GM12891 (cell line): Measurements from ENCODE around the gene QRFPR.

Source experiments
- DNase-seq: peaks from one replicate; pipeline ENCODE4 v3.0.0; 2011; ENCODE audit warnings: low spot score; ENCODE audit not compliant: insufficient read length
- FAIRE-seq: peaks from 2 replicates; lab custom pipeline; 2011; peaks lifted over from hg19 to GRCh38; lab: Jason Lieb, UNC
- PAX5 ChIP-seq: IDR thresholded peaks from 2 replicates; pipeline ENCODE4 v1.6.1; 2011; ENCODE audit warnings: low read length, moderate library complexity, mild to moderate bottlenecking; ENCODE audit not compliant: insufficient read depth, severe bottlenecking
- POLR2A ChIP-seq: IDR thresholded peaks from 2 replicates; pipeline ENCODE4 v1.6.1; 2011; ENCODE audit warnings: low read depth, low read length, control low read depth
- POLR2AphosphoS5 ChIP-seq: IDR thresholded peaks from 2 replicates; pipeline ENCODE4 v1.6.1; 2011; ENCODE audit warnings: low read depth, low read length, control low read depth
- POU2F2 ChIP-seq: IDR thresholded peaks from 2 replicates; pipeline ENCODE4 v1.6.1; 2011; ENCODE audit warnings: low read depth, mild to moderate bottlenecking, control low read depth, low read length, moderate library complexity
- SPI1 ChIP-seq: IDR thresholded peaks from 2 replicates; pipeline ENCODE4 v1.6.1; 2011; ENCODE audit warnings: low read depth, low read length, control low read depth
- TAF1 ChIP-seq: IDR thresholded peaks from 2 replicates; pipeline ENCODE4 v1.6.1; 2011; ENCODE audit warnings: low read depth, low read length, control low read depth

QRFPR gene

DNA sequence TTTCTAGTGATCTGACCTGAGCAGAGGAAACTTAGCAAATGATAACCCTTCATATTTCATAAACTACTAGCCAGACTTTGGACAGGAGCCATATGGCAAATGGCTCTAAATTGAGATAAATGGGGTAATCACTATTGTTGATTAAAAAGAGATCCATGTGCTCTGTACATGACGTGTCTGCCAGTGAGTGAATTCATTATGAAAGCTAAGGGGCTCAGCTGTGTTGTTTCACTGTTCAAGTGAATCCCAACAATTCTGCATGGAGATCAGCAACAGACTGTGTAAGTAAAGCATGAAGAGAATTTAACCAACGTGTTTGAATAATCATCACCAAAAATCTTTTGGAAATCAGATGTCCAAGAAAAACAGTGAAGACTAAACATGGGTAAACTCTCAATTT lies 9.5 kb upstream of the QRFPR start:
- DNase-seq (no peak), FAIRE-seq (no peak)
- TF ChIP-seq POU2F2 (no peak), SPI1 (no peak), TAF1 (no peak), POLR2A (no peak), PAX5 (no peak), POLR2AphosphoS5 (no peak)

DNA sequence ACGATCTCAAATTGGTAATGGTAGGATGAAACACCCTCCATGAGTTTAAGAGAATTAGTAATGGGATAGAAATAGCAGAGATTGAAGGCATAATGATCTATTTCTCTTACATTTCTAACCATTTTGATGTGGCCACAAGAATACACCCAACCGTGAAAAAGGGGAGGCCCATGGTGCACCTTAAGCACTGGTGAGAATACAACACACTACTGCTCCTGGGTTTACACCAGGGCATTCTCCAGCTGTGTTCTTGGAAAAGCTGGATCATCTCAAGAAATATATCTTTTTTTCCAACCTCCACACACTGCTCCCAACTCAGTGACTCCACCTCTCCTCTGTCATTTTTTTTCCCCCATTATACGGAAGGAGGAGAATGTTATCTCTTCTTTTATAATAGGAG lies 1.5 kb downstream of the QRFPR start:
- FAIRE-seq, result no peak
- DNase-seq, result no peak
- TF ChIP-seq POLR2A, result no peak
- TF ChIP-seq POU2F2, result no peak
- TF ChIP-seq TAF1, result no peak
- no peak for TF ChIP-seq SPI1
- no peak for TF ChIP-seq PAX5
- no peak for TF ChIP-seq POLR2AphosphoS5

DNA sequence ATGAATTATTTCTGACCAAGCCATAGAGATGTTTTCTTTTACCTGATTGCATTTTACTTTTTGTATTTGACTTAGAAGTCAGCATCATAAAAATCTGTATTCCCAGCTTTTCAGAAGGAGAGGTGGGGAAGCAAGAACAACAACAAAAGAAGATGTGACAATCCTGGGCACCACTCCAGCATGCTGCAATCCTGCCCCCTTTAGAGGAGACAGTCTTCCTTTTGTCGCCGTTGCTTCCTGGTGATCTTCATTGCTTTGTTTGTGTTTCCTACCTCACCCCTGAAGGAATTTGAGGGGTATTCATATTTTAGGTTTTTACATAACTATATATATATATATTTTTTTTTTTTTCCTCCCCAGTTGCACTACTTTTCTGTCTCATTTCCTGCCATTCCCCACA lies 3.7 kb downstream of the QRFPR start:
- no peak for FAIRE-seq
- no peak for DNase-seq
- TF ChIP-seq POLR2A (no peak), SPI1 (no peak), PAX5 (no peak), TAF1 (no peak), POLR2AphosphoS5 (no peak), POU2F2 (no peak)

DNA sequence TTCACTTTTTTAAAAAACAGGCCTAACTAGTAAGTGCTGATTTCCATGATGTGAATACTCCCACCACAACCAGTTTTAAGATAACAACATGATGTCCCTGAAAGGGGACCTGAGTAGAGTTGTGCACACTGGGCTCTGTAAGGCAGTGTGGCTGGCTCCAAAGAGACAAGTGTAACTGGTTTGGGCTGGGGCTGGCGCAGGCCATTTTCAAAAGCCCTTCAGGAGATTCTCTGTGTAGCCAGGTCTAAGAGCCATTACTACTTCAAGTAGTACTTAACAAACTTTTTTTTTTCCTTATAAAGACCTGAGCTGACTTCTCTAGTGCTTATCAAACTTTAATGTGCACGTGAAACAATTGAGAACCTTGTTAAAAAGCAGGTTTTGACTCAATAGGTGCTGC lies 4.3 kb downstream of the QRFPR start:
- TF ChIP-seq TAF1 (no peak), PAX5 (no peak), POLR2AphosphoS5 (no peak), POU2F2 (no peak), SPI1 (no peak), POLR2A (no peak)
- FAIRE-seq (no peak), DNase-seq (no peak)

DNA sequence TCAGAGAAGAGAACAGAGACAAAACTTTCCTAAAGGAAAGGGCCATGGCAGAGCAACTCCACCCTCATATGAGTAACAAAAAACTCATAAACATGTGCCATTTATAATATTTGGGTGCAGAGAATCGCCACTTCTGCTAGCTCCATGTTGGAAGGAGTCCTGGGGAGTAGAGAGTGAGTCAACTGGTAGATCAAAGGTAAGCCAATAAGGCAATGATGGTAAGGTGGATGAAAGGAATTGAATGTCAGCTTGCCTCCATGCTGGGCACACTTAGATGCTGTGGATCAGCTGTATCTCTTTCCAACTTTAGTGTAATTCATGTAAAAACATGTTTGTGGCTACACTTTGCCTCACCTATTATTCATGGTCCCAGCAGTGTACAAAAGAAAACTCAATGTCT lies 4.7 kb downstream of the QRFPR start:
- DNase-seq (no peak), FAIRE-seq (no peak)
- TF ChIP-seq PAX5 (no peak), POLR2A (no peak), POU2F2 (no peak), SPI1 (no peak), POLR2AphosphoS5 (no peak), TAF1 (no peak)

DNA sequence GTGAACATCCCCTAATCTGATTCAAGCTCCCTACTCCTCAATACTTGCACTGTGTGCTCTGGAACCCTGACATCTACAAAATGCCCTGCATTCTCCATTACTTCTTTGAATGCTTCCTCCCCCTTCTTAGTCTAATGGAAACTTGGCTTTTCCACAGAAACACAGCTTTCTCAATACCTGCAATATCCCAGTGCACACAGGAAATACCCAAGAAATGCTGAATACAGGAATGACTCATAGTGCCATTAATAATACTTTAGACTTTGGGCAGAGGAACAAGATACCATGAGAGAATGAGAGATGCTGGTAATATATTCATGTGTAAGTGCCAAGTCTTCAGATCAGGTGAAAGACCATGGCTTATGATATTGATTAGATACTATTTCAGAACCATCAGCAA lies 5.6 kb downstream of the QRFPR start:
- FAIRE-seq (no peak), DNase-seq (no peak)
- TF ChIP-seq SPI1 (no peak), TAF1 (no peak), POLR2AphosphoS5 (no peak), POU2F2 (no peak), POLR2A (no peak), PAX5 (no peak)

DNA sequence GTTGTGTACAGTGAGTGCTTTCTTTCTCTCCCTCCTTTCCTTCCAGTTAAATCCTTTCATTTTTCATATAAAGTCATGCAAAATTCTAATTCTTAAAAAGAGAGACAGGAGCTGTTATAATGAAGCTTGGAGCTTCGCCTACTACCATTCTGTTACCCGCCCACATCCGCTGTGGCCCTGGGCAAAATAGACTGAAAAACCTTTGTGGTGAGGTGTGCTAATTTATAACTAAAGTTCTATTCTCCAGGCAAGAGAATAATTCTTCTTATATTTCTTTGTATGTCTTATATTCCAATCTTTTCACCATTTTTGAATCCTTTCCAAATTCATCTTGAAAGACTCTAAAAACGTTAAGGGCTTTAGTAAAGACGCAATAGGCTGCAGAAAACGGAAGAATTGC lies 7.0 kb downstream of the QRFPR start:
- TF ChIP-seq TAF1 (no peak), POLR2AphosphoS5 (no peak)
- FAIRE-seq, result no peak
- no peak for DNase-seq

DNA sequence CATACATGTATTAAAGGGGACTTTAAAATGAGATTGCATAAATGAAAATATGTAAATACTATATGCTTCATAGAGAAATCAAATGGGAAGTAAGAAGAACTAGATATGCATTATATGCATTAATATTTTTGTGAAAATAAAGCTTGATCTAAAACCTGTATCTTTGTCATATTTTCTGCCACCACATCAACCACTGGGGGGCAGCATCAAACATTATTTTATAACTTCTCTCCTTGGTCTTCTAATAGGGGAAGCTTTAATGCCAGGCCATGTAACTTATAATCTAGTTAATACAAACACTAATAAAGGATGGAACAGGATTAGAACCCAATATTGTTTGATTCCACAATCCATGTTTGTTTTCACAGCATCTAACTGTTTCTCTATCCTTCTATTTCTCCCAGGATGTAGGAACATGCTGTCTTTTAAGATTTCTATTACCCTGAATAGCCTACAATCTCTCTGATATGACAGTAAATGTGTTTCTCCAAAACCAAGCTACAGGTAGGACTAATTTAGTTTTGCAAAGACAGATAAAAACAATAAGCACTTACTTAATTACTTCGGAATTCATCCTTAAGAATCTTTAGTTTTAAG lies 10.0 kb downstream of the QRFPR start:
- no peak for DNase-seq
- no peak for FAIRE-seq
- TF ChIP-seq POLR2A (no peak), SPI1 (no peak), TAF1 (no peak), POU2F2 (no peak)

DNA sequence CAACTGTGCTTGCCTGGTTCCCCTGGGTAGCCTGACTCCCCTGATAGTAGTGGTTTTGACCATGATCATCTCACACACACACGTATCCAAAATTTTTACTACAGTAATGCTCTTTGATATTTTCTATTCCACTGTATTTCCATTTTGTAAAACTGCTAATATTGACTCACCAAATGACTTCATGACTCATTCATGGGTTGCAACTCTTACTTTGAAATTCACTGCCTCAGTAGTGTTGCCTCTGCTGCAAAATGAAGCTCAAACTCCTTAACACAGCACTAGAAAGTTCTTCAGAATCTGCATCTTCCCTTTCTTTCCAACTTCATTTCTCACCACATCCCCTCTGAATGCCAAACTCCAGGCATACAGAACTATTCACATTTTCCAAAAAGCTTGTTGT lies 20.3 kb downstream of the QRFPR start:
- FAIRE-seq (no peak), DNase-seq (no peak)
- TF ChIP-seq POU2F2, result no peak
- TF ChIP-seq TAF1, result no peak
- no peak for TF ChIP-seq POLR2A
- TF ChIP-seq PAX5, result no peak
- no peak for TF ChIP-seq POLR2AphosphoS5
- TF ChIP-seq SPI1, result no peak

DNA sequence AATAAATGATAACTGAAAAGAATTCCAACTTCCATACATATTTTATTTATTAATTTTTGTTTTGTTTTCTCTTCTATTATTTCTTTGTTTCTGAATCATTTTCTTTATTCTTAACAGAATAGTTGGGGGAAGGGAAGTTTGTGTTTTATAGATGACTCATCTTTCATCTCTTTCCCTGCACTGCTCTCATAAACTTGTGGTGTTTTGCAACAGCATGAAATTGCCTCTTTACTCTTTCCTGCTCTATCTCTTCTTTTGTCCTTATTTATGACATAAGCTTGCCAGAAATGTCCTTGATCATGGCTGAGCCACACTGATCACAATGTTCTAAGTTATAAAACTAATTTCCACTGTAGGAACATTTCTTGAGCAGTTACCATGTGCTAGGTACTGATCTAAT lies 22.3 kb downstream of the QRFPR start:
- no peak for DNase-seq
- no peak for FAIRE-seq
- TF ChIP-seq PAX5 (no peak), POLR2A (no peak), SPI1 (no peak), POU2F2 (no peak), TAF1 (no peak), POLR2AphosphoS5 (no peak)

DNA sequence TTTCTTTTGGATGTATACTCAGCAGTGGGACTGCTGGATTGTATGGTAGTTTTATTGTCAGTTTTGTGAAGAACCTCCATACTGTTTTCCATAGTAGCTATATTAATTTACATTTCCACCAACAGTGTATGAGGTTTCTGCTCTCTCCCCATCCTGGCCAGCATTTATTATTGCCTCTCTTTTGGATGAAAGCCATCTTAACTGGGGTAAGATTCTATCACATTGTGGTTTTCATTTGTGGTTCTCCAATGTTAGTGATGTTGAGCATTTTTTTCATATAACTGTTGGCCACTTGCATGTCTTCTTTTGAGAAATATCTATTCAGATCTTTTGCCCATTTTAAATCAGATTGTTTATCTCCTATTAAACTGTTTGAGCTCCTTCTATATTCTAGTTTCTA lies 27.6 kb downstream of the QRFPR start:
- no peak for TF ChIP-seq POLR2AphosphoS5
- TF ChIP-seq TAF1, result no peak
- TF ChIP-seq POU2F2, result no peak
- TF ChIP-seq PAX5, result no peak
- no peak for TF ChIP-seq SPI1
- no peak for TF ChIP-seq POLR2A
- DNase-seq, result no peak

DNA sequence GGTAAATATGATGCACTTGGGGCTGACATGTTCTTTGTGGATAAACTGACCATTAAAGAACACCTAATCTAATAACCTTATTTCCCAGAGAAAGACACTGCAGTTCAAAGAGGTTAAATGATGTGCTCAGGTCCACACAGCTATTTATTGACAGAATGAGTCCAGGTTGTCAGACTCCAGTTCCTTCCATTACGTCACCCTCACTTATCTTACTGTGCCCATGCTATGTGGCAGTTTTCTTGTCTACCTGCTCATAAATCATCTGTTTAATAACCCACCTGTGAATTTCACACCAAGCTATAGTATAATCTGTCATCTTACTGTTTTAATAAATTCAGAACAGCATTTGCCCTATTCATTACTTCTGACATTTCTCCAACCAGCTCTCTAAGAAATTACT lies 36.7 kb downstream of the QRFPR start:
- no peak for FAIRE-seq

More for the DNA sequence above, 27.6 kb downstream of the QRFPR start:
- no peak for FAIRE-seq

More for the DNA sequence above, 36.7 kb downstream of the QRFPR start:
- TF ChIP-seq POLR2A (no peak), POU2F2 (no peak), PAX5 (no peak), POLR2AphosphoS5 (no peak), SPI1 (no peak), TAF1 (no peak)
- no peak for DNase-seq
